GM04503 (cell line): ENCODE measurements around the gene RGS12.

Experiments
- DNase-seq: peaks from one replicate; pipeline ENCODE4 v3.0.0-alpha.2; 2012; ENCODE audit warnings: low read depth

Gene RGS12

GRCh38 chr4:3276986-3277385 lies 15.8 kb upstream of the RGS12 start:
- no peak for DNase-seq

GRCh38 chr4:3280466-3280865 lies 12.4 kb upstream of the RGS12 start:
- DNase-seq: no peak

- DNase-seq: no peak
Observed at GRCh38 chr4:3283483-3283882, 9.3 kb upstream of the RGS12 start.

GRCh38 chr4:3283916-3284315 lies 8.9 kb upstream of the RGS12 start:
- DNase-seq: no peak

GRCh38 chr4:3284734-3285557 lies 7.9 kb upstream of the RGS12 start:
- DNase-seq: no peak

GRCh38 chr4:3285558-3286334 lies 7.1 kb upstream of the RGS12 start:
- peak; percentile 57 for DNase-seq

GRCh38 chr4:3286335-3287175 lies 6.3 kb upstream of the RGS12 start:
- no peak for DNase-seq

GRCh38 chr4:3287271-3287971 lies 5.4 kb upstream of the RGS12 start:
- DNase-seq: no peak

- no peak for DNase-seq
Observed at GRCh38 chr4:3287972-3288570, 4.8 kb upstream of the RGS12 start.

- no peak for DNase-seq
Observed at GRCh38 chr4:3288571-3289094, 4.2 kb upstream of the RGS12 start.

GRCh38 chr4:3290476-3290875 lies 2.3 kb upstream of the RGS12 start:
- no peak for DNase-seq

GRCh38 chr4:3290889-3291321 lies 1.9 kb upstream of the RGS12 start:
- DNase-seq: no peak

- DNase-seq: no peak
Observed at GRCh38 chr4:3291411-3291968, 1.3 kb upstream of the RGS12 start.

- DNase-seq: no peak
Observed at GRCh38 chr4:3291969-3292570, 751 bp upstream of the RGS12 start.

- no peak for DNase-seq
Observed at GRCh38 chr4:3293401-3294391, 875 bp downstream of the RGS12 start.

- DNase-seq: no peak
Observed at GRCh38 chr4:3294401-3295241, 1.8 kb downstream of the RGS12 start.

- DNase-seq: no peak
Observed at GRCh38 chr4:3295837-3296624, 3.2 kb downstream of the RGS12 start.
